Measurements from ENCODE around the gene ERCC4. TPM values are rescaled to one million over a fixed set of nuclear protein-coding genes. Genes with fewer than 3 reads are reported as not detected.

ERCC4 gene
- total RNA-seq, 1 experiment from 2014 or later: 23.4 TPM

GRCh38 chr16:13883881-13884280 is 36.1 kb upstream of the ERCC4 start:
- in situ Hi-C loops (cut with HindIII; ENCODE audit: low pct_unique_long_range_greater_than_20kb, low sequenced_read_pairs) (no loop called here), intact Hi-C loops (cut with micrococcal nuclease; ENCODE audit: unreplicated experiment) (no loop called here)
- no TSS peak for BruUV-seq (replicated peaks)
- no peak overlapping the region for H3K4me3 ChIP-seq (ENCODE audit: low read depth in 2 of 2, low read length in 2 of 2)
- H3K4me1 ChIP-seq (ENCODE audit: control insufficient read depth, insufficient read depth, low read length): no peaks in the 10 kb centered on the region; the same call in 1 of the 2 replicates
- H3K27ac ChIP-seq (ENCODE audit: low read length): no peak overlapping the region
- CTCF ChIA-PET: interaction anchor here (0.6 kb wide), 1 partner anchor 32 kb away, joined by 4 read pairs; no protein-coding TSS in a partner anchor
- H3K36me3 ChIP-seq (ENCODE audit: control insufficient read depth, insufficient read depth, low read length): no peaks in the 10 kb centered on the region
- POLR2A ChIA-PET: no interaction called here
- TF ChIP-seq REST (IDR thresholded peaks at IDR 0.05; ENCODE audit: insufficient read depth in 1 of 2, low read depth in 2 of 2, low read length in 1 of 2): no peak
- TF ChIP-seq POLR2AphosphoS5 (IDR thresholded peaks at IDR 0.05; ENCODE audit: low read depth, low read length): no peak
- TF ChIP-seq SIN3A (IDR thresholded peaks at IDR 0.05; ENCODE audit: borderline replicate concordance, insufficient read depth, low read depth, low read length): no peak
- no peak for TF ChIP-seq CTCF (IDR thresholded peaks at IDR 0.05)
- TF ChIP-seq TCF7L2 (IDR thresholded peaks at IDR 0.05; ENCODE audit: low read depth, low read length): no peak
- 0 out of 2 replicates have a peak, but pooled peaks cover 5% of the 10 kb centered on the region for H3K9me3 ChIP-seq (ENCODE audit: control insufficient read depth, insufficient read depth, low read depth, low read length)
- peaks cover 6% of the 10 kb centered on the region; the same call in 1 of the 2 replicates for H3K27me3 ChIP-seq (ENCODE audit: control insufficient read depth, insufficient read depth, low read length)
- DNase-seq (ENCODE audit: low read depth, low spot score) (no peak), ATAC-seq (0 out of 2 replicates have a peak, but pooled peaks have one; percentile 43)

GRCh38 chr16:13885700-13886099 is 34.3 kb upstream of the ERCC4 start:
- peaks cover 6% of the 10 kb centered on the region; the same call in 1 of the 2 replicates for H3K27me3 ChIP-seq (ENCODE audit: control insufficient read depth, insufficient read depth, low read length)
- no peak for DNase-seq (ENCODE audit: low read depth, low spot score)
- no peak overlapping the region for H3K27ac ChIP-seq (ENCODE audit: low read length)
- TF ChIP-seq POLR2AphosphoS5 (IDR thresholded peaks at IDR 0.05; ENCODE audit: low read depth, low read length) (no peak), REST (IDR thresholded peaks at IDR 0.05; ENCODE audit: insufficient read depth in 1 of 2, low read depth in 2 of 2, low read length in 1 of 2) (no peak), TCF7L2 (IDR thresholded peaks at IDR 0.05; ENCODE audit: low read depth, low read length) (no peak), SIN3A (IDR thresholded peaks at IDR 0.05; ENCODE audit: borderline replicate concordance, insufficient read depth, low read depth, low read length) (no peak), CTCF (IDR thresholded peaks at IDR 0.05) (no peak)
- POLR2A ChIA-PET: no interaction called here
- H3K4me1 ChIP-seq (ENCODE audit: control insufficient read depth, insufficient read depth, low read length): no peaks in the 10 kb centered on the region; the same call in 1 of the 2 replicates
- no TSS peak for BruUV-seq (replicated peaks)
- H3K4me3 ChIP-seq (ENCODE audit: low read depth in 2 of 2, low read length in 2 of 2): no peak overlapping the region
- no peaks in the 10 kb centered on the region for H3K36me3 ChIP-seq (ENCODE audit: control insufficient read depth, insufficient read depth, low read length)
- in situ Hi-C loops (cut with HindIII; ENCODE audit: low pct_unique_long_range_greater_than_20kb, low sequenced_read_pairs) (no loop called here), intact Hi-C loops (cut with micrococcal nuclease; ENCODE audit: unreplicated experiment) (no loop called here)
- ATAC-seq: no peak
- CTCF ChIA-PET: no interaction called here
- H3K9me3 ChIP-seq (ENCODE audit: control insufficient read depth, insufficient read depth, low read depth, low read length): 0 out of 2 replicates have a peak, but pooled peaks cover 5% of the 10 kb centered on the region

Measured in Panc1 (cell line).